Activated T-helper 1 cell treated with anti-CD3 and anti-CD28 coated beads, Interleukin-2, amount 50 U/mL, for 16 hours (primary cell): ENCODE measurements around the gene SH3TC1.

ENCODE experiments used
- DNase-seq, 2 donors: peaks; one replicate each; pipeline ENCODE4 v3.0.0-alpha.2; 2020; ENCODE audit warnings: low read depth in 1 of 2, low spot score in 1 of 2

The SH3TC1 gene

GRCh38 chr4:8198906-8199593 is at the start of gene SH3TC1:
Gene SH3TC1, plus strand, starts transcription at chr4:8199290. Its CDS starts 5,905 bp downstream, at chr4:8205195.
- DNase-seq, result peak; percentile 15 to 27

GRCh38 chr4:8149664-8150063 is 49.4 kb upstream of the SH3TC1 start:
- DNase-seq, result no peak

- no peak for DNase-seq
Measured at GRCh38 chr4:8150152-8151090, 48.7 kb upstream of the SH3TC1 start.

- no peak for DNase-seq
Measured at GRCh38 chr4:8151165-8151650, 47.9 kb upstream of the SH3TC1 start.

GRCh38 chr4:8152090-8152864 is 46.8 kb upstream of the SH3TC1 start:
- no peak for DNase-seq

- DNase-seq, result no peak
Measured at GRCh38 chr4:8152865-8153257, 46.2 kb upstream of the SH3TC1 start.

GRCh38 chr4:8153441-8153840 is 45.6 kb upstream of the SH3TC1 start:
- DNase-seq, result no peak

- no peak for DNase-seq
Measured at GRCh38 chr4:8155048-8155447, 44.0 kb upstream of the SH3TC1 start.

GRCh38 chr4:8155660-8156421 is 43.2 kb upstream of the SH3TC1 start:
- DNase-seq, result no peak

GRCh38 chr4:8156617-8157016 is 42.5 kb upstream of the SH3TC1 start:
- DNase-seq, result no peak

GRCh38 chr4:8157496-8157895 is 41.6 kb upstream of the SH3TC1 start:
- DNase-seq, result no peak

GRCh38 chr4:8157944-8158709 is 41.0 kb upstream of the SH3TC1 start:
- DNase-seq, result no peak

GRCh38 chr4:8158710-8159536 is 40.2 kb upstream of the SH3TC1 start, which contains the start of gene ABLIM2:
Gene ABLIM2, minus strand, starts transcription at chr4:8158813. Its CDS starts 124 bp downstream, at chr4:8158689.
- peak; percentile 98 to 99 for DNase-seq

GRCh38 chr4:8159537-8160232 is 39.4 kb upstream of the SH3TC1 start:
- DNase-seq, result no peak

- DNase-seq, result no peak
Measured at GRCh38 chr4:8160233-8160560, 38.9 kb upstream of the SH3TC1 start.

GRCh38 chr4:8160572-8160971 is 38.5 kb upstream of the SH3TC1 start:
- no peak for DNase-seq

GRCh38 chr4:8162625-8163024 is 36.5 kb upstream of the SH3TC1 start:
- no peak for DNase-seq

GRCh38 chr4:8163026-8163425 is 36.1 kb upstream of the SH3TC1 start:
- no peak for DNase-seq
